H1 (cell line): ENCODE data around the gene TMC4. TPM values are rescaled to one million over a fixed set of nuclear protein-coding genes. Genes with fewer than 3 reads are reported as not detected.

ENCODE experiments used
- CTCF ChIA-PET: fragments of 300-600 bp; sonication (Branson Sonifier 250); formaldehyde crosslinking; loops from one replicate; lab custom pipeline; 2021; ENCODE audit not compliant: partially characterized antibody; lab: Charles Lee
- POLR2A ChIA-PET: fragments of 300-600 bp; sonication (Branson Sonifier 250); formaldehyde crosslinking; loops from one replicate; lab custom pipeline; 2021; ENCODE audit warnings: inconsistent platforms; ENCODE audit not compliant: partially characterized antibody; lab: Charles Lee
- DNase-seq, 2 experiments: peaks; one replicate each; pipeline versions ENCODE4 v3.0.0 to v3.0.0-alpha.2; 2010 to 2022; ENCODE audit warnings: low spot score in 2 of 2, low read depth in 1 of 2, mixed read lengths in 1 of 2
- FAIRE-seq: peaks from 2 replicates; lab custom pipeline; 2011; peaks lifted over from hg19 to GRCh38; lab: Jason Lieb, UNC
- H2AFZ ChIP-seq: 2 replicates; pipeline ENCODE4 v1.8.1; 2012; ENCODE audit warnings: low read length, inconsistent platforms
- H2AK5ac ChIP-seq: 2 replicates; pipeline ENCODE4 v1.6.1; 2013; ENCODE audit warnings: low read depth, low read length
- H2BK120ac ChIP-seq: replicated peaks from 2 replicates; pipeline ENCODE3; 2013; ENCODE audit warnings: low read depth, low read length, inconsistent platforms
- H2BK12ac ChIP-seq: 2 replicates; pipeline ENCODE4 v1.6.1; 2013; ENCODE audit warnings: low read depth, low read length
- H2BK15ac ChIP-seq: 2 replicates; pipeline ENCODE4 v1.6.1; 2013; ENCODE audit warnings: low read length
- H2BK20ac ChIP-seq: 2 replicates; pipeline ENCODE4 v1.6.1; 2013; ENCODE audit warnings: low read length
- H2BK5ac ChIP-seq: 2 replicates; pipeline ENCODE4 v1.6.1; 2013; ENCODE audit warnings: low read depth, low read length
- H3K14ac ChIP-seq: 2 replicates; pipeline ENCODE4 v1.6.1; 2013; ENCODE audit warnings: inconsistent platforms; ENCODE audit not compliant: insufficient read length
- H3K18ac ChIP-seq: 2 replicates; pipeline ENCODE4 v1.6.1; 2013; ENCODE audit warnings: low read length; ENCODE audit errors: extremely low read depth
- H3K23ac ChIP-seq: 2 replicates; pipeline ENCODE4 v1.6.1; 2013; ENCODE audit warnings: inconsistent platforms; ENCODE audit not compliant: insufficient read length
- H3K23me2 ChIP-seq: 2 replicates; pipeline ENCODE4 v1.6.1; 2013; ENCODE audit warnings: low read depth, low read length
- H3K27ac ChIP-seq: 2 replicates; pipeline ENCODE4 v1.6.1; 2011; ENCODE audit warnings: low read depth, low read length, inconsistent platforms
- H3K27me3 ChIP-seq, 4 experiments: replicated peaks in 1 of 4; 1 replicate in 1 of 4; 2 replicates in 3 of 4; pipeline versions ENCODE4 v1.6.1 to v1.8.1; 2011 to 2013; ENCODE audit warnings: low read length in 3 of 4, mild to moderate bottlenecking in 3 of 4, inconsistent platforms in 2 of 4, mixed read lengths in 2 of 4, moderate library complexity in 1 of 4; ENCODE audit not compliant: control insufficient read depth in 3 of 4, insufficient read depth in 3 of 4; ENCODE audit errors: extremely low read depth in 1 of 4
- H3K36me3 ChIP-seq, 4 experiments: 2 replicates each; pipeline versions ENCODE4 v1.6.1 to v1.8.1; 2011 to 2013; ENCODE audit warnings: mild to moderate bottlenecking in 4 of 4, low read length in 3 of 4, moderate library complexity in 2 of 4, control low read depth in 1 of 4, inconsistent platforms in 1 of 4; ENCODE audit not compliant: insufficient read depth in 4 of 4, control insufficient read depth in 2 of 4
- H3K4ac ChIP-seq: replicated peaks from 2 replicates; pipeline ENCODE3; 2013; ENCODE audit warnings: low read length, low read depth, mixed read lengths, inconsistent platforms; ENCODE audit not compliant: insufficient read length
- H3K4me1 ChIP-seq, 4 experiments: replicated peaks in 1 of 4; 1 replicate in 1 of 4; 2 replicates in 3 of 4; pipeline versions ENCODE4 v1.6.1 to v1.8.1; 2011 to 2013; ENCODE audit warnings: low read length in 3 of 4, inconsistent platforms in 2 of 4, mixed read lengths in 1 of 4; ENCODE audit not compliant: insufficient read depth in 4 of 4, control insufficient read depth in 3 of 4
- H3K4me2 ChIP-seq, 2 experiments: 2 replicates each; pipeline versions ENCODE4 v1.6.1 to v1.8.1; 2011 to 2013; ENCODE audit warnings: low read depth in 2 of 2, low read length in 2 of 2, control low read depth in 1 of 2, inconsistent platforms in 1 of 2, mild to moderate bottlenecking in 1 of 2; ENCODE audit not compliant: insufficient read depth in 1 of 2
- H3K4me3 ChIP-seq, 4 experiments: fragments of 200-600, 300-600 bp in 1 of 4; sonication (generic), shearing (Covaris generic), sonication (Bioruptor Twin) in 1 of 4; 2 replicates each; pipeline versions ENCODE4 v1.5.1 to v1.8.1; 2011 to 2016; ENCODE audit warnings: low read length in 4 of 4, low read depth in 3 of 4, control low read depth in 2 of 4, inconsistent platforms in 2 of 4, mild to moderate bottlenecking in 2 of 4, mixed read lengths in 1 of 4, moderate library complexity in 1 of 4; ENCODE audit not compliant: insufficient read depth in 2 of 4; ENCODE audit errors: extremely low read depth in 1 of 4
- H3K56ac ChIP-seq: replicated peaks from 2 replicates; pipeline ENCODE3; 2013; ENCODE audit warnings: low read depth, mild to moderate bottlenecking, mixed read lengths, low read length, inconsistent platforms; ENCODE audit not compliant: insufficient read length
- H3K79me1 ChIP-seq: 2 replicates; pipeline ENCODE4 v1.6.1; 2013; ENCODE audit warnings: low read depth, low read length, control low read depth
- H3K79me2 ChIP-seq, 2 experiments: 2 replicates each; pipeline versions ENCODE4 v1.6.1 to v1.8.1; 2012 to 2013; ENCODE audit warnings: low read length in 2 of 2, mild to moderate bottlenecking in 2 of 2, inconsistent platforms in 1 of 2; ENCODE audit not compliant: insufficient read depth in 2 of 2, control insufficient read depth in 1 of 2
- H3K9ac ChIP-seq, 4 experiments: replicated peaks in 1 of 4; 1 replicate in 1 of 4; 2 replicates in 3 of 4; pipeline versions ENCODE4 v1.6.1 to v1.8.1; 2011 to 2013; ENCODE audit warnings: low read depth in 3 of 4, low read length in 3 of 4, control low read depth in 2 of 4, mild to moderate bottlenecking in 2 of 4, moderate library complexity in 2 of 4, inconsistent platforms in 1 of 4; ENCODE audit errors: extremely low read depth in 1 of 4
- H3K9me3 ChIP-seq, 2 experiments: 2 replicates each; pipeline versions ENCODE4 v1.6.1 to v1.8.1; 2012 to 2013; ENCODE audit warnings: mild to moderate bottlenecking in 2 of 2, moderate library complexity in 2 of 2, control low read depth in 1 of 2, inconsistent platforms in 1 of 2, low read depth in 1 of 2, low read length in 1 of 2, mixed read lengths in 1 of 2; ENCODE audit not compliant: insufficient read depth in 2 of 2
- H4K20me1 ChIP-seq, 2 experiments: replicated peaks in 1 of 2; 2 replicates each; pipeline versions ENCODE3 to v1.8.1; 2011 to 2013; ENCODE audit warnings: inconsistent platforms in 2 of 2, low read length in 2 of 2, mild to moderate bottlenecking in 1 of 2; ENCODE audit not compliant: insufficient read depth in 2 of 2, control insufficient read depth in 1 of 2
- H4K5ac ChIP-seq: 2 replicates; pipeline ENCODE4 v1.6.1; 2013; ENCODE audit warnings: low read length, low read depth, mixed read lengths, inconsistent platforms; ENCODE audit not compliant: insufficient read length
- H4K8ac ChIP-seq: 2 replicates; pipeline ENCODE4 v1.8.0; 2013; ENCODE audit warnings: mild to moderate bottlenecking, moderate library complexity, low read length, inconsistent platforms; ENCODE audit not compliant: insufficient read depth; ENCODE audit errors: extremely low read depth
- H4K91ac ChIP-seq: replicated peaks from 2 replicates; pipeline ENCODE3; 2013; ENCODE audit warnings: low read length, mixed read lengths, inconsistent platforms; ENCODE audit not compliant: insufficient read length
- KDM4A ChIP-seq: IDR thresholded peaks from one replicate; pipeline ENCODE4 v1.7.1; 2012; ENCODE audit warnings: low read depth, mild to moderate bottlenecking, moderate library complexity, low read length, inconsistent platforms; ENCODE audit not compliant: severe bottlenecking
- KDM5A ChIP-seq: fragments of 200-600 bp; IDR thresholded peaks from 2 replicates; pipeline ENCODE4 v1.7.1; 2012; ENCODE audit warnings: mild to moderate bottlenecking, low read length, inconsistent platforms, mixed read lengths
- POLR2A ChIP-seq, 2 experiments: IDR thresholded peaks; 1 replicate in 1 of 2; 2 replicates in 1 of 2; pipeline ENCODE4 v1.6.1; 2011; ENCODE audit warnings: low read depth in 2 of 2, low read length in 2 of 2, mild to moderate bottlenecking in 2 of 2; ENCODE audit errors: control extremely low read depth in 1 of 2
- SAP30 ChIP-seq: fragments of 300-600 bp; sonication (generic); IDR thresholded peaks from 2 replicates; pipeline ENCODE4 v1.7.1; 2012; ENCODE audit warnings: low read length, moderate library complexity, mild to moderate bottlenecking, inconsistent platforms; ENCODE audit not compliant: insufficient read depth, insufficient replicate concordance
- SIX5 ChIP-seq: IDR thresholded peaks from 2 replicates; pipeline ENCODE4 v1.6.1; 2011; ENCODE audit warnings: mild to moderate bottlenecking, low read depth, low read length
- SP1 ChIP-seq: IDR thresholded peaks from 2 replicates; pipeline ENCODE4 v1.6.1; 2011; ENCODE audit warnings: low read depth, low read length
- SP4 ChIP-seq: IDR thresholded peaks from 2 replicates; pipeline ENCODE4 v1.6.1; 2012; ENCODE audit warnings: low read length, inconsistent platforms
- SRF ChIP-seq: IDR thresholded peaks from 2 replicates; pipeline ENCODE4 v1.6.1; 2011; ENCODE audit warnings: mild to moderate bottlenecking, low read depth, low read length, moderate library complexity
- TAF1 ChIP-seq: IDR thresholded peaks from 2 replicates; pipeline ENCODE4 v1.6.1; 2011; ENCODE audit warnings: mild to moderate bottlenecking, low read depth, low read length
- WGBS, 2 experiments: shearing (Covaris generic) in 1 of 2; methylation state at CpG; one replicate each; pipeline versions ENCODE4 v1.1.6 to v1.1.7; 2013 to 2015; ENCODE audit warnings: low lambda C conversion rate in 2 of 2, mixed read lengths in 2 of 2, inconsistent platforms in 1 of 2, low coverage in 1 of 2, missing lambda C conversion rate in 1 of 2; ENCODE audit not compliant: insufficient replicate concordance in 2 of 2, insufficient coverage in 1 of 2, insufficient read length in 1 of 2; ENCODE audit errors: extremely low coverage in 1 of 2, missing lambda C conversion rate in 1 of 2; 5-methylcytosine and 5-hydroxymethylcytosine counted together
- polyA plus RNA-seq, 7 experiments: library from polyadenylated mRNA; depleted of rRNA in 3 of 7; stranded (reverse) in 5 of 7; unstranded in 2 of 7; fragments of >200 nt in 5 of 7; fragments of 200-250 nt in 2 of 7; gene quantifications; 1 replicate in 5 of 7; 2 replicates in 1 of 7; 4 replicates in 1 of 7; pipeline versions ENCODE4 v1.2.1 to v1.2.3, GENCODE V29; 2011 to 2013; ENCODE audit warnings: missing spikeins in 2 of 7, mixed read lengths in 2 of 7
- total RNA-seq: library from RNA; stranded (reverse); fragmentation: NEBNext Ultra II Directional; extraction: Animal tissue kit (Norgen Biotek cat#: 25700); gene quantifications from 2 replicates; pipeline ENCODE4 v1.2.1, GENCODE V29; 2021

TMC4 gene
- total and polyA plus RNA-seq, 2 of the 8 experiments (the other 6 are each of a cell fraction or from before 2014, with no cell fraction given): 5.5 to 6.3 TPM

DNA sequence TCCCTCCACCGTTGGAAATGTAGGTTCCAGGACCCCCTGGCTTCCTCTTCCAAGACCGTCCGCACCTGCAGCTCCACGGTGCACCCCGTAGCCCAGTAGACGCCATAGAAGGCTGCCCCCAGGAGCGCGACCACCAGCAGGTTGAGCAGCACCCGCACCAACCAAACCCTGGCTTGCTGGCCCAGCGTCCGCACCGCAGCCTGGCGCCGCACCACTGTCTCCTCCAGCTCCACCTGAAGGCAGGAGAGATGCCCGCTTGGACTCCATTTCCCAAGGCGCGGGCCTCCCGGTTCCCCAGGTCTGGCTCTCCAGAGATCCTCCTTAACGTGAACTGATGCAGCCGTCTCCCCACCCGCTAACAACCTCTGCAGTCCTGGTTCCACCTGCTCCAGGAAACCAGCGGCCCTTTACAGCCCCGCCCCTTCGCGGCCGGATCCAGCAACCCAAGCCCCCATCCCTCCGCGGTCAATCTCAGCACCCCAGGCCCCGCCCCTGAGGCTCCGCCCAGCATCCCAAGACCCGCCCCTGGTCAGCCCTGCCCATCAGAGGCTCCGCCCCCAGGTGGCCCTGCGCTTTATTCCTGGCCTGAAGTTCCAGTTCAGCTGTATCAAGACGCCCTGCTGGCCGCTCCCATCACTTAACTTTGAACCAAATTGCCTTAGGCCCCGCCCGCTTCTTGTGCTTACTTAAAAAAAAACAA, 8.4 kb downstream of the TMC4 start:
- Histone ChIP-seq H3K4me2 (peak overlapping the region; percentile 82 to 94), H3K27me3 (peaks cover 0 to 10% (median 4%) of the 10 kb centered on the region in 4 experiments; a peak in 4 of 7 replicates), H3K23ac (no peak overlapping the region), H3K18ac (peak overlapping the region; percentile 87; the same call in 1 of the 2 replicates), H3K56ac (peak overlapping the region; percentile 59), H3K23me2 (peaks cover 12% of the 10 kb centered on the region), H3K4me3 (peak overlapping the region; percentile 18 to 62 (median 44)), H2AFZ (peak overlapping the region; percentile 58; the same call in 1 of the 2 replicates), H3K9ac (peak overlapping the region in 1 of 4 experiments; percentile 15; a peak in 2 of 7 replicates), H4K91ac (no peak overlapping the region), H3K79me1 (0 out of 2 replicates have a peak, but pooled peaks cover 3% of the 10 kb centered on the region), H4K5ac (no peak overlapping the region), H3K14ac (no peak overlapping the region), H3K36me3 (no peaks in the 10 kb centered on the region), H3K4ac (peak overlapping the region; percentile 78), H2BK20ac (no peak overlapping the region), H3K27ac (no peak overlapping the region), H2BK12ac (no peak overlapping the region), H2AK5ac (no peak overlapping the region), H2BK5ac (no peak overlapping the region), H2BK120ac (no peak overlapping the region), H3K79me2 (no peaks in the 10 kb centered on the region), H4K20me1 (peaks cover 0 to 11% of the 10 kb centered on the region in 2 experiments), H3K9me3 (no peaks in the 10 kb centered on the region), H4K8ac (no peak overlapping the region; the same call in 1 of the 2 replicates), H3K4me1 (peaks cover 0 to 19% (median 8%) of the 10 kb centered on the region in 4 experiments; a peak in 4 of 7 replicates), H2BK15ac (0 out of 2 replicates have a peak overlapping the region, but pooled peaks have one; percentile 46)
- TF ChIP-seq POLR2A (IDR thresholded peaks at IDR 0.05; ENCODE audit: control extremely low read depth in 1 of 2, low read depth in 2 of 2, low read length in 2 of 2): no peak
- peak; percentile 28; the same call in 1 of the 2 replicates for TF ChIP-seq SP1
- no peak for TF ChIP-seq SRF
- no peak for TF ChIP-seq SIX5
- TF ChIP-seq SAP30: no peak
- peak; percentile 51 for TF ChIP-seq KDM4A
- TF ChIP-seq KDM5A: no peak
- peak; percentile 80 for TF ChIP-seq SP4
- peak; percentile 37; the same call in 1 of the 2 replicates for TF ChIP-seq TAF1
- peak; percentile 76 to 99 for DNase-seq
- CTCF ChIA-PET: interaction anchor here (1.0 kb wide), 2 partner anchors 101 to 133 kb away, joined by 3 to 5 read pairs; no protein-coding TSS in a partner anchor
- WGBS, 2 experiments: 13% methylated on average over 31 of the region's 37 CpGs; no CpG with 5 or more reads in 1 of the 2 experiments
- no peak for FAIRE-seq
- POLR2A ChIA-PET: interaction anchor here (0.6 to 4.0 kb wide), 17 partner anchors 8 to 256 kb away, joined by 3 to 28 read pairs (median 4); partner anchors contain the start of genes CNOT3, PRPF31, RPS9 and TFPT
